SKM-1 (cell line): ENCODE measurements around the gene HLA-B.

ENCODE experiments used
- DNase-seq: peaks from one replicate; lab custom pipeline; 2025; ENCODE audit not compliant: unreplicated experiment; lab: John Stamatoyannopoulos, UW

HLA-B gene

DNA sequence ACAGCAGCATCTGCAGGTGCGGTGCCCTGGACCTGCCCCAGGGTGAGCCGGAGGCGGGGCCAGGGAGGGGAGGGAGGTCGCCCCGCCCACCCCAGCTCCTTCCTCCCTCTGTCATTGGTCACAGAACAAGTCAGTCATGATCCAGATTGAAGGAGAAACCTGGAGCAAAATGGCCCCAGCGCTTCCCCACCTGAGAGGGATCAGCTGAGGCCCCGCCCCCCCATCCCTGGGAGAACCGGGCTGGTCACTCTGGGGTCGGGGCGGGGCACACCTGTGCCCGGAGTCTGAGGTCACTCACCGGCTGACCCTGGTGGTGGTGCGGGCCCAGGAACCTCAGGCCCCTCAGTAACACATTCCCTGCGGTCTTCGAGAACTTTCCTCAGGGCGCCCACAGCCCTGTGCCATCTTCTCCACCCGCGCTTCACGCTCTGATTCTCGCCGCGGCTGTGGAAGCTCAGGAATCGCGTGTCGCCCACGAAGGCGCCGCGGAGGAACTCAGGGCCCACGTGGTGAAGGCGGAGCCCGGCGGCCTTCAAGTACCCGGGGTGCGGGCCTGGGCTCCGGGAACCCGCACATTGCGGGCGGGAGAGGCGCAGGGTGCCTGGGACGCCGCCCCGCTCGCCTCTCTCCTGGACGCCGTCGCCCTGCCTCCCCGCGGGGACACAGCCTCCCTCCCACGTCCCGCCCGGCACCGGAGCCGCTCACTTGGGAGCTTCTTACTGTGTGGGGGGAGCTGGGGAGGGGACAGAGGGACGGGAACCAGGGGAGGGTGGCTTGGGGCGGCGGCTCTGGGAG is 48.7 kb downstream of the HLA-B start:
- DNase-seq = no peak

DNA sequence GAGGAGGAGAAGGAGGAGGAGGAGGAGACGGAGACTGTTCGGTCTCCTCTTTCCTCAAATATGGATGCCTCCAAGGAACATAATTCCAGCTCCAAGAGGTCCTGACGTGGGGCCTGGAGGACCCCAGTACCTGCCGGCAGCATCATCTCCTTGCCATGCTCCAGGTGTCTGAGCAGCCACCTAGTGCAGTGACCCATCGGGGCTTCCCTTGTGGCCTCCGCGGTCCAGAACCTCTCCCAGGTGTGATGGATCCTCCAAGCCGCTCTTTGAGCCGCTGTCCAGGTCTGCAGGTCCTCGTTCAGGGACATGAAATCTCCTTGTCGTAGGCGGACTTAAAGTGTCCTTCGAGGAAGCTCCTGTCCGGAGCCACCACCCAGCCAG is 49.3 kb downstream of the HLA-B start:
- no peak for DNase-seq

DNA sequence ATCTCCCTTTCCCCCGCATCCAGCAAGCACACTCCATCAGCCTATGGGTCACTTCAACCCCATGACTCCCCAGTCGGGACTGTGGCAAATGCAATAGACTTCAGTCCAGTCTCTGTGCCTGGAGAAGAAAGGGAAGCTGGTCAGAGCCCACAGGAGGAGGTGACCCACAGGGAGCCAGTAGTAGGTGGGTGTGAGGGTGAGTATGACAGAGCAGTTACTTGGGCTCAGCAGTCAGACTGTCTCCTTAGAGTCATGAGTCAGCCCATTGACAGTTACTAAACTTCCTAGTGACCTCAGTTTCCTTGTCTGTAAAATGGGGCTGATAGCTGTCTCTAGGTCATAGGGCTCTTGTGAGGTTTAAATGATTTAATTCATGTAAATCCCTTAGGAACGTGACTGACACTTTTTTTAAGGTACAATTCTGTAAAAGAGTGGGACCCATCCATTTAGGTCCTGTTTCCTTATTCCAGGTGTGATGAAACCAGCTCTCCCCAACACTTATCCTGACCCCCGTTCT is 51.2 kb downstream of the HLA-B start:
- DNase-seq = peak; percentile 76

DNA sequence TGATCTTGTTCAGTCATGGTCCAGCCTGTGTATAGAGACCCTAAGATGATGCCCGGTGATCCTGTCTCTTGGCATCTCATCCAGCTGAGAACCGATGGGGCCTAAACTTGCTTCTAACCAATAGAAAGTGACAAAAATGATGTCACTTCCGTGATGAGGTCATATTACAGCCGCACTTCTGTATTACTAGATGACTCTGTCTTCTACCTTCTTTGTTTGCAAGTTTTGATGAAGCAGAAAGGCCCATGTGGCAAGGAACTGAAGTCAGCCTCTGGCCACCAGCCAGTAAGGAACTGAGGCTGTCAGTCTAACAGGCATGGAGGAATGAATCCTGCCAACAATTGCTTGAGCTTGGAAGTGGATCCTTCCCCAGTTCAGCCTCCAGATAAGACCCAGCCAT is 52.3 kb downstream of the HLA-B start:
- DNase-seq = peak; percentile 6
